Nucleus accumbens (tissue), 56 donors: Measurements from ENCODE around the gene DDX20.
"Not testable (repeated sequence)": the region's sequence is repeated elsewhere in the genome, so short reads cannot be mapped to it uniquely, and the experiment has no call there.

Experiments used
- DNase-seq, 56 donors: peaks; one replicate each; lab custom pipeline; 2025; lab: John Stamatoyannopoulos, UW

Gene DDX20

DNA sequence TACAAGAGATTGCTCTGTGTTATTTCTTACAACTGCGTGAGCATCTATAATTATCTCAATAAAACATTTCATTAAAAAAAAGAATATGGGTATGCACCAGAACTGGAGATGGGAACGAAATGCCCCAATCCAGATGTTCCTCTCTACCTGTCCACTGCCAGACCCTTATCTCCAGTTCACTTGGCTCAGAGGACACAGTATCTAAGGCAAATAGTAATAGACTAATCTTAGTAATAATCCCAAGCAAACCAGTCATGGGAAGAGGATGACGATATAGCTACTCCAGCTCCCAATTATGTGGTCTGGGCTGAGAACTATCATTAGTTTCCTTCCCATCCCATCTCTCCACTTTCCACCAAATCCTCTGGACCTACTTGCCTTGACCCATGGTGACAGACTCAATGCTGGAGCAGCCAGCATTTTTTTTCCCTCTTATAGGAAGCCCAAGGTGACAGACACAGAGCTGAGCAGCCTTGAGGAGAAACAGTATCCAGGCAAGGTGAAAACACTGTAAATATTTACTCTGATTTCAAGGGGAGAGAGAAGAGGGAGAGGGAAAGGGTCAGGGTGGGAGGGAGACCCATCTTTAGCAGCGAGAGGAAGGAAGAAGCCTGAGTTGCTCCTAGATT lies 28.7 kb downstream of the DDX20 start:
- DNase-seq, result no peak

GRCh38 chr1:111786669-111787207 lies 31.0 kb downstream of the DDX20 start:
- DNase-seq, result no peak

DNA sequence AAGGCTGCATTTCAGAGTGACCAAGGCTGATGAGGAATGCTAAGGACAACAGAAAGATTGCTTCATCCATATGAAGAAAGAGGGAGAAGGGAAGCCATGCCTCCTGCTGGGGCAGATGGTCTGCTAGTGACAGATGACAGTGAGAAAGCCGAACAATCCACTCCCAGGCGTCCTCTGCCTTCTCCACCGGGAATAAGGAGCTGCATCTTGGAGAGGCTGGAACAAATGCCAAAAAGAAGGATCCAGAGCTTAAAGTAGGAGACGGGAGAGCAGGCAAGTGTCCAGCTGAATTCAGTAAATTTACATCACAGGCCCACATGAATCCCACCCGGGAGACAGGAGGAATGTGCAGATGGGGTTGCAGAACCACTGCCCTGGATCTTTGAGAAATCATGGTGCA lies 33.4 kb downstream of the DDX20 start:
- no peak for DNase-seq

DNA sequence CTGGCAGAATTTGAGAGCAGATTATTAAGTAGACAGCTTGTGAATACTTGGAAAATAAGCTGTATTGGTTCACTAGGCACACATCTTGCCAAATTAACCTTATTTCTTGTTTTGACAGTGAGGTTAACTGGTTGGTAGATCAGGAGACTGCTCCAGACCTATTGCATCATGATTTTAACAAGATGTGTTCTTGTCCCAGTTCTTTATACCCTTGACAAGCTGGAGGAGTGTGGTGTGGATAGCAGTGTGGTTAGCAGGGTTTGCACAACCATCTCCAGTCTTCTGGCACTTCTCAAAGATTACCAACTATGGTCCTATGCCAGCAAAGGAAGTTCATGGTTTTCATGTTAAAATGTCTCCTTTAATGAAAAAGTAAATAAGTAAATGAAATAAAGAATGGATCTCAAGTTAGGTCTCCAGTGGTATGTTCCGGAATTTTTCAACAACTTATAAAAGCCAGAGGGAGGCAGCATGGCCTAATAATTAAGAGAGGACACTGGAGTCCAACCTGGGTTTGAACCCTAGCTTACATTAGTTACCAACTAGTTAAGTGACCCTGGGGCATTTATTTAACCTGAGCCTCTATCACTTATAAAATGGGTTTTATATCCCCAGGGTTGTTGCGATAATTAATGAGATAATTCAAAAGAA lies 34.1 kb downstream of the DDX20 start:
- no peak for DNase-seq

DNA sequence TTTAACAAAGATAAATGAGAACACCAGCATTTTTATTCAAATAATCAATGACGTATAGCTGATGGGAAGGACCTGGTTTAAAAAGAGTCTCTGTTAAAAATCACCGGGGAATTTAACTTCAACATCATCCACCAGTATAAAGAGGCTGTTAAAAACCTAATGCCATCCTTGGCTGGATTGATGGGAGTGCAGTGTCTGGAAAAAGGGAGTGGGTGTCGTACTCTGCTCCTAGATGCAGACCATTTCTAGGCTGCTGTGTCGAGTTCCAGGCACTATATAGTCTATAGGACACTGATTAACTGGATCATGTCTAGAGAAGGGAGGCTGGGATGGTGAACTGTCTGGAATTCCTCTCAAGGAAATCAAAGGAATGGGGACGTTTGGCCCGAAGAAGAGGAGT lies 36.1 kb downstream of the DDX20 start:
- DNase-seq, result no peak

DNA sequence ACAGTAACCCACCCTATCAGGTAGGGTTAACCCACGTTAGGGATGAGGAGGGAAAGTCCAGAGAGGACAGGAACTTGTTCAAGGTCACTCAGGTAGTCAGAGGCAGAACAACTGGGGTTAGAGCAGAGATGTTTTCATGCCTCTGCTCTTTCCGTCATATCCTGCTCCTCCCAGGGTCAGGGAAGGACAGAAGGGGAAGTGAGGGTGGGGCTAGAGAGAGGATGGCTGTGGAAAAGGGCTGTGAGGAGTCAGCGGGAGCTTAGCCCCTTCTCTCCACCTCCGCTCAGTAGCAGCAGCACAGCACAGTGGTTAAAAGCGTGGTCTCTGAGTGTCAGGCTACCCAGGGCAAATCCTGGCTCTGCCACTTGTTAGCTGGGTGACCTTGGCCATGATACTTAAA lies 36.5 kb downstream of the DDX20 start:
- DNase-seq, result no peak

DNA sequence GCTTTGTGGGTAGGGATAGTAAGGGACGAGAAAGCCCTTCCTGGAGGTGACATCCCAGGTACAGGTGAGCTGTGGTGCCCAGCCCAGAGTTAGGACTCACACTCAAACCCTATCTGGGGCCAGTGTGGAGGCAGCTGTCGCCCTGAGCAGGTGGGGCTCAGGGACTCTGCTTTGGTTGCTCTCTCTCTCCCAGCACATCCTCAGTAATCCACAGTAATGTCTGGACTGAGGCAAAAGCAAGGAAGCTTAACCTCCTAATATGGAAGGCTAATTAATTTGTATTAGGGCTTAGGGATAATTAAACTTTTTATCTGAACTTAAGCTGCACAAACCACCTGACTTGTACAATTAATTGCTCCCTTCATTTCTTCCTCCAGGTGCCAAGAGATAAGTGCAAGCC lies 38.2 kb downstream of the DDX20 start:
- no peak for DNase-seq

DNA sequence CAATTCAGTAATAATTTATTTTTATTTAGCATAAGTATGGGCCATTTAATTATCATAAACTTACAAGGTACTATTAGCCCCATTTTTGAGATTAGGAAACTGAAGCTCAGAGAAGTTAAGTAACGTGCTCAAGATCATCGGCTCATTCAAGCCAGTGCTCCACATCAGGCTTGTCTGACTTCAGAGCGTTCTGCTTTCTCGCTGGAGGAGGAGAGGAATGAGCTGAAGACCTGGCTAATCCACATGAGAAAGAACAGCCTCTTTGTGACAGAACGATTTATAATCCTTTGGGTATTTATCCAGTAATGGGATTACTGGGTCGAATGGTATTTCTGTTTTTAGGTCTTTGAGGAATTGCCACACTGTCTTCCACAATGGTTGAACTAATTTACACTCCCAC lies 39.7 kb downstream of the DDX20 start:
- DNase-seq, result no peak

DNA sequence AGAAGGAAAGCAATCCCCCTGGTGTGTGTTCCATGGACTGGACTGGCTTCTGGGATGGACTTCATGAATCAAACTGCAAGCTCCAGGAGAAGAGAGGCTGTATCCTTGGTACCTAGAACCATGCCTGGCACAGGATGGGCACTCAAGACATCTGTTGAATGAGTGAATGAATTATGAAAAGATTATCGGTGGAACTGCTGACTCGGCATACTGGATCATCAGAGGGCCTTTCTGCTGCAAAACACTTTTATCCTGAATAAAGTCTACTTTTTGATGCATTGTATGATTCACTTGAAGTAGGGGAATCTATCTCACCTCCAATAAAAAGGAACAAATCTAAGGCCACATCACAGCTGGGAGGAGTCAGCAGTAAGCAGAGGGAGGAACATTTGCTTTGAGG lies 42.9 kb downstream of the DDX20 start:
- no peak for DNase-seq

GRCh38 chr1:111799722-111800121 lies 44.0 kb downstream of the DDX20 start:
- DNase-seq, result not testable (repeated sequence)

- no peak for DNase-seq
These were observed 45.6 kb downstream of the DDX20 start for GRCh38 chr1:111801071-111801850.

DNA sequence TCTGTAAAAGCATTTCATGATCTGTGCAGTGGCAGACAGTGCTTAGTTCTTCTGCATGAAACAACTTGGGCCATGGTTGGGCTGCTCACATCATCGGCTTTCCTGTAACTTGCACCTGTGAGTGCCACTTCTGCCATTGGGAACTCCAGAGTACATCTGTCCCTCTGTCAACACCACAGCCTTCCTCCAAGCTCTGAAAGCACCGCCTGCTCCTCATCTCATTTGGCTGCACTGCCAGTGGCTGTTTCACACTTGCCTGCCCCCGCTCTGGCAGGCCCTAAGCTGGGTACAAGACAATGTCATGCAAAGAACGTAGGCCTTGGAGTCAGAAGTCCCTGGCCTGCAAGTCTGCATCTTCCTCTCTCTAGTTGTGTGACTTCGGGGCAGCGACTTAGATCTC lies 46.4 kb downstream of the DDX20 start:
- no peak for DNase-seq

DNA sequence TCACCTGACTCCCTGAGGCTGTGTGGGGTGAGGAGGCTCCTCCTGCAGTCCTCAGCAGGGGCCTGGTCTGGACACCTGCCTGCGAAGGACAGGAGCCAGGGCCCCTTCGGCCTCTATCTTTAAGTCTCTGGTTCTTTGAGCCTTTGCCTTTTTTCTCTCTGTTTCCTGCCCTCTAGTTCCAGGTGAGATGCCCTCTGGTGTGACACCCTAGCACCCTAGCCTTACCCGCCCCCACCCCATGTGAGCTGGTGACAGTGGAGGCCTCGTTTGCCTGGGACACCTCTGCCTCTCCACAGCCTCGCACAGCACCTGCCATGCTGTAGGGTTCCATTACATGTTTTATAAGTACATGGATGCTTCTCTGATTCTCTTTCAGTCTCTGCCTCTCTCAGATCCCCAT lies 47.3 kb downstream of the DDX20 start:
- no peak for DNase-seq

GRCh38 chr1:111803951-111804350 lies 48.2 kb downstream of the DDX20 start:
- DNase-seq, result no peak

DNA sequence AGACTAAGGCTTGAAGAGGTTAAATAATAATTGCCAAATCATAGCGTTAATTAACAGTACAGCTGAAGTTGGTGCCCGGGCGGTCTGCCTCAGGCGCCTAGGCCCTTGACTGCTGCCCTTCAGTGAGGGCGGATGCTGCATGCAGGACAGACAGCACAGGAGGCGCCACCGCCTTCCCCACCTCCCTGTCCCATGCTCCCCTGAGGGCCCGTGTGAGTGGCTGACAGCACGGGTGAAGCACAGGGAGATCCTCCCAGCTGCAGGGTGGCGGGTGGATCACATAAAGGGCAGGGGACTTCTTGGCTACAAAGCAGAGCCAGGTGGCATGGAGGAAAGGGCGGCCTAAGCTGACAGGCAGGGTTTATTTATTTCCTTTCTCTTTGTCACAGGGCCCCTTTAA lies 49.1 kb downstream of the DDX20 start:
- DNase-seq, result no peak

DNA sequence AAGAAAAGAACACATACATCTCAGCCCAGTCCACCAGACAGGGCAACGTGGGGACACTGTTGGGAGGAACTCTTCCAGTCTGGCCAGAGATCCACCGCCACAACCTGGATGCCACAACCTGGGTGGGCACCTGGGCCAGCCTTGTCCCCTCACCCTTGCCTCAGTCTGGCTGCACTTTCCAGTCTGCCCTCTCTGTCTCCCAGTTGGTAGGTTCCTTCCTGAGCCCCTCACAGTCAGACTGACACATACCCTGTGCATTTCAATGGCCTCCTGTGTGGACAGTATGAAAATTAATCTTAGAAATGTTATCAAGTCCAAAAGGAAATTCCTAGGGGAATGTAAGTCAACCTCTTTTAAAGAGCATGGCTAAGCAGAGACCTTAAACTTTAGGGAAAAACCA lies 49.5 kb downstream of the DDX20 start:
- DNase-seq, result no peak

DNA sequence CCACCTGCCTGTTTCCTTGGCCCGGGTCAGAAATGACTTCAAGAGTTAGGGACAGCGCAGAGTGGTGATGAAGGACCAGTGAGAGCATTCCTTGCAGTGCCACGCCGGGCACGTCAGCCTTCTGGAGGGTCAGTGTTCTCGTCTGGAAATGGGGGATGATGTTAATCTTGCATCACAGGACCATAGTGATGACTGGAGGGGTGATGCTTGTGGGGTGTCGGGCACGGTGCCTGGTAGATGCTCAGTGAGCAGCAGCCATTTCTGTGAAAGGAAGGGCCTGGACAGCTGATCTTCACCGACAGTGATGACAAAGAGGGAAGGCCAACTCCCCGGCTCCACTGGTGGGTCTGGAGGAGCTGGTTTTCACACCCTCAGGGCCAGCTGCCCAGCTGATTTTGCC lies 56.2 kb downstream of the DDX20 start:
- no peak for DNase-seq

DNA sequence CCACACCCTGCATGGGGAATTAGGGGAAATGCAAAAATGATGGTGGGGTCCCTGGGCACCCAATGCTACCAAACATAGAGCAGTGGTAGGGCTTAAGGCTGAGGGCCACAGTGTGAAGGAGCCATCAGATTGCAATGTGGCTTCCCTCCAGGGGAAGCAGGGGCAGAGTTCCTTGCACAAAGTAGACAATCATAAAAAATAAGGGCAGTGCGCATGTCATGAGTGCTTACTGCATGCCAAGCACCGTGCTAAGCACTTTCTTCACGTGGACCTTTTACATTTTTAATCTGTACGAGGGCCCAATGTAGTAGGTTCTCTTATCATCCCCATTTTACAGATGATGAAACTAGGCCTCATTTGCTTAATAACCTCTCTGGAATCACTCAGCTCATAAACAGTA lies 56.6 kb downstream of the DDX20 start:
- no peak for DNase-seq

DNA sequence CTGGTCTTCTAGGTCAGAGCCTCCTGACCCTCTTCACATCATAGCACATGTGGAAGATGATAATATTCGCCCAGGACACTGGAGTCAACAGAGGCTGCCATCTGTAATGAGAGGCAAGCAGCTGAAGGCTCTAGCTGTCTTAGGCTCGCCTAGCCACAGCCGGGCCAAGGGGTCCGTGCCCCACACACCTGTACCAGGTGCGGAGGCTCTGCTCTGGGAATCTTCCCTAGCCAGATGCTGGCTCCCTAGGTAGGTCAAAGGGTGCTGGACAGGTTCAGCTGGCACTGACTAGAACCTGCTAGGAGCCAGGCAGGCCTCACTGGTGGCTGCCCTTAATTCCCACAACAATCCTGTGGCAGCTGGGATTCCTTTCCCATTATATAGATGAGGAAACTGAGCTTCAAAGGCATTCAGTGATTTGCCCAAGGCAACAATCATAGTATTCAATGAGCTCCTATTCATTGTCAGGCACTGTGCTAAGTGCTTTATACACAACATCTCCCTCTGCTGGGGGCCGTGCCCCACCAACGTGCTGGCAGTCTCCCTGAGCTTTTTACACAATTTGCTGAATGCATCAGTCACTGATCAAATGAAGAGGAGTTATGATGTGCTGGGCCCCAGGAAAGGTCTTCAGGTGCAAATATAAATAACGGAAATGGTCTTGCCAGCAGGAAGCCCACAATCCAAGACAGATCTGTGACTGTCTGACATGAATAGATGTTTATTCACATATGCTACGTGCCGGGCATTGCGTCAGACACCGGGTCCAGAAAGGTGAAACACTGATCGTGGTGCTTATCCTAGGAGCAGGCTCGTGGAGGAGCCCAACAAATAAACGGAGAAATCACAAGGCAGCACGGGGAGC lies 58.0 kb downstream of the DDX20 start:
- DNase-seq, result peak in 15 of 56 donors; percentile 4 to 58 (median 28)

- peak in 1 of 56 donors; percentile 8 for DNase-seq
These were observed 58.6 kb downstream of the DDX20 start for GRCh38 chr1:111814305-111814628.

- DNase-seq, result no peak
These were observed 58.9 kb downstream of the DDX20 start for GRCh38 chr1:111814642-111815041.
